Prostate gland (tissue), 2 donors: ENCODE data around the gene MRE11. TPM values are rescaled to one million over a fixed set of nuclear protein-coding genes. Genes with fewer than 3 reads are reported as not detected.
"Not testable (repeated sequence)": the region's sequence is repeated elsewhere in the genome, so short reads cannot be mapped to it uniquely, and the experiment has no call there.

ENCODE experiments used
- DNase-seq: peaks from one replicate; pipeline ENCODE4 v3.0.0-alpha.2; 2019; ENCODE audit warnings: low spot score
- H3K27ac ChIP-seq, 2 donors: fragments of 200-600 bp; sonication (generic); 2 replicates each; pipeline ENCODE4 v1.5.1; 2017 to 2019
- H3K27me3 ChIP-seq: fragments of 200-600 bp; sonication (generic); replicated peaks from 2 replicates; pipeline ENCODE4 v1.5.1; 2019; ENCODE audit not compliant: insufficient read depth
- H3K36me3 ChIP-seq, 2 donors: fragments of 200-600 bp; sonication (generic); 1 replicate in 1 of 2; 2 replicates in 1 of 2; pipeline versions ENCODE4 v1.5.1 to v1.8.1; 2017 to 2019
- H3K4me1 ChIP-seq: fragments of 200-600 bp; sonication (generic); replicated peaks from 2 replicates; pipeline ENCODE4 v1.5.1; 2019
- H3K4me3 ChIP-seq, 2 donors: fragments of 200-600 bp; sonication (generic); 2 replicates each; pipeline ENCODE4 v1.5.1; 2017 to 2019
- H3K9me3 ChIP-seq: fragments of 200-600 bp; sonication (generic); 2 replicates; pipeline ENCODE4 v1.5.1; 2017
- CTCF ChIP-seq, 4 experiments: fragments of 200-600 bp in 2 of 4; fragments of 450-650 bp in 2 of 4; sonication (generic) in 2 of 4; IDR thresholded peaks; 1 replicate in 3 of 4; 2 replicates in 1 of 4; pipeline ENCODE4 v1.5.1; 2016 to 2019; ENCODE audit warnings: antibody characterized with exemption in 4 of 4, mild to moderate bottlenecking in 2 of 4, moderate library complexity in 2 of 4
- POLR2A ChIP-seq: fragments of 450-650 bp; IDR thresholded peaks from one replicate; pipeline ENCODE4 v1.6.1; 2016; ENCODE audit warnings: antibody characterized with exemption, mild to moderate bottlenecking
- POLR2AphosphoS5 ChIP-seq: sonication (generic); formaldehyde crosslinking; IDR thresholded peaks from one replicate; pipeline ENCODE4 v1.6.1; 2017; ENCODE audit warnings: antibody characterized with exemption
- WGBS: methylation state at CpG from one replicate; pipeline ENCODE4 v1.1.5; 2018; 5-methylcytosine and 5-hydroxymethylcytosine counted together
- intact Hi-C: fragments of 100-400 bp; cut with DNase I; formaldehyde crosslinking; loops from one replicate; pipeline ENCODE4 v1.14.2; 2022
- microRNA counts, 2 donors: library from miRNA; unstranded; fragments of <30 nt; microRNA quantifications; one replicate each; lab custom pipeline; 2016 to 2017
- microRNA-seq: library from miRNA; unstranded; fragments of <30 nt; microRNA quantifications from one replicate; pipeline ENCODE4, GENCODE V29; 2016
- small RNA-seq, 2 donors: library from RNA; depleted of rRNA; stranded (forward); fragments of <200 nt; gene quantifications; one replicate each; pipeline ENCODE3, GENCODE V24; 2016
- total RNA-seq, 2 donors: library from RNA; depleted of rRNA; stranded (reverse); fragments of >200 nt; gene quantifications; one replicate each; pipeline ENCODE4 v1.1.0, GENCODE V29; 2016

MRE11 gene
- total RNA-seq, 2 donors from 2014 or later = 12.3 to 14.1 TPM

GRCh38 chr11:94376841-94377240 lies 116.8 kb downstream of the MRE11 start:
- WGBS = 79% methylated on average over 1 of the region's 1 CpG
- Histone ChIP-seq H3K27me3 (no peaks in the 10 kb centered on the region), H3K9me3 (no peaks in the 10 kb centered on the region), H3K36me3 (no peaks in the 10 kb centered on the region), H3K27ac (no peak overlapping the region), H3K4me3 (no peak overlapping the region), H3K4me1 (no peaks in the 10 kb centered on the region)
- no peak for DNase-seq
- TF ChIP-seq POLR2AphosphoS5 (no peak), POLR2A (no peak), CTCF (IDR thresholded peaks at IDR 0.05) (no peak)
- intact Hi-C loops = no loop called here

- 52% methylated on average over 6 of the region's 6 CpGs for WGBS
- H3K36me3 ChIP-seq, intact Hi-C loops, H3K4me1 ChIP-seq, H3K27me3 ChIP-seq, DNase-seq, H3K4me3 ChIP-seq, H3K9me3 ChIP-seq, H3K27ac ChIP-seq: not testable (repeated sequence)
Observed at GRCh38 chr11:94370576-94370975, 123.1 kb downstream of the MRE11 start.

MicroRNAs encoded within 50 kb of the gene (microRNA counts, 767-probe panel; counts per million panel counts)
- 0 to 431 counts per million in 2 donors for microRNA hsa-miR-548l (lab: Ali Mortazavi, UCI)

Small RNA genes lying within 50 kb of the gene (microRNA-seq; reads per million reads assigned to microRNA genes)
- 0.75 reads per million for gene MIR548L

Small RNA genes lying within 50 kb of the gene (small RNA-seq; reads per million reads assigned to genes)
- 0 reads per million in 2 donors for gene MIR548L

Other genes starting within 250 kb of the MRE11 start
- gene IZUMO1R, start 189.3 kb downstream of the MRE11 start, total RNA-seq = not detected
- gene GPR83, start 92.4 kb downstream of the MRE11 start, total RNA-seq = not detected
- 10 to 100 TPM; 11.6 to 15.6 TPM for gene ANKRD49, start 140 bp upstream of the MRE11 start, total RNA-seq
- gene C11orf97, start 18.6 kb upstream of the MRE11 start, total RNA-seq = not detected
- 1 to 10 TPM; 5.2 to 6.5 TPM for gene FUT4, start 50.1 kb upstream of the MRE11 start, total RNA-seq
- 10 to 100 TPM in 1 of 2 donors, under 1 TPM in 1; 0.82 to 17.2 TPM for gene PIWIL4, start 73.5 kb upstream of the MRE11 start, total RNA-seq